B cell (primary cell): Measurements from ENCODE around the gene MFSD6. TPM values are rescaled to one million over a fixed set of nuclear protein-coding genes. Genes with fewer than 3 reads are reported as not detected.

Source experiments
- ATAC-seq: fragments of 200-7000 bp; cut with Tn5 transposase; one replicate; pipeline ENCODE4 v1.10.0; 2021; ENCODE audit warnings: low read depth, mild to moderate bottlenecking, moderate number of reproducible peaks, moderate library complexity
- CTCF ChIA-PET: fragments of 350-600 bp; sonication (Branson Sonifier 250); formaldehyde crosslinking; loops from one replicate; lab custom pipeline; 2021; ENCODE audit warnings: antibody characterized with exemption, inconsistent platforms; lab: Charles Lee
- POLR2A ChIA-PET: fragments of 350-600 bp; sonication (Branson Sonifier 250); formaldehyde crosslinking; loops from one replicate; lab custom pipeline; 2021; ENCODE audit warnings: antibody characterized with exemption; lab: Charles Lee
- DNase-seq: peaks from one replicate; pipeline ENCODE4 v3.0.0; 2013
- H2AFZ ChIP-seq: 2 replicates; pipeline ENCODE4 v1.6.1; 2012; ENCODE audit warnings: mild to moderate bottlenecking, low read depth, low read length; ENCODE audit not compliant: insufficient read depth, poor library complexity, severe bottlenecking
- H3K27ac ChIP-seq, 2 donors: 1 replicate in 1 of 2; 2 replicates in 1 of 2; pipeline ENCODE4 v1.5.1; 2012 to 2013; ENCODE audit warnings: low read length in 2 of 2, mild to moderate bottlenecking in 2 of 2, moderate library complexity in 1 of 2
- H3K27me3 ChIP-seq, 4 experiments: fragments of 200-600 bp in 1 of 4; sonication (generic) in 1 of 4; replicated peaks in 1 of 4; 1 replicate in 2 of 4; 2 replicates in 2 of 4; pipeline versions ENCODE4 v1.6.1 to v1.7.0; 2013 to 2016; ENCODE audit warnings: low read length in 3 of 4, mild to moderate bottlenecking in 2 of 4, mixed read lengths in 1 of 4, moderate library complexity in 1 of 4; ENCODE audit not compliant: insufficient read depth in 4 of 4, control insufficient read depth in 3 of 4; ENCODE audit errors: control extremely low read depth in 1 of 4
- H3K36me3 ChIP-seq, 2 experiments: replicated peaks in 1 of 2; 1 replicate in 1 of 2; 2 replicates in 1 of 2; pipeline versions ENCODE4 v1.6.1 to v1.7.1; 2013; ENCODE audit warnings: low read length in 1 of 2; ENCODE audit not compliant: insufficient read depth in 2 of 2, control insufficient read depth in 1 of 2; ENCODE audit errors: control extremely low read depth in 1 of 2, extremely low read depth in 1 of 2
- H3K4me1 ChIP-seq, 2 donors: fragments of 200-600 bp in 1 of 2; sonication (generic) in 1 of 2; 1 replicate in 1 of 2; 2 replicates in 1 of 2; pipeline versions ENCODE4 v1.5.1 to v1.6.1; 2013 to 2017; ENCODE audit warnings: low read length in 2 of 2; ENCODE audit not compliant: control insufficient read depth in 2 of 2, insufficient read depth in 2 of 2
- H3K4me2 ChIP-seq: replicated peaks from 2 replicates; pipeline ENCODE3; 2012; ENCODE audit warnings: mild to moderate bottlenecking, low read depth, low read length; ENCODE audit not compliant: poor library complexity, severe bottlenecking
- H3K4me3 ChIP-seq, 5 experiments: fragments of 200-600 bp in 1 of 5; sonication (generic) in 1 of 5; 1 replicate in 3 of 5; 2 replicates in 2 of 5; pipeline versions ENCODE4 v1.5.1 to v1.7.0; 2011 to 2016; ENCODE audit warnings: low read length in 4 of 5, mild to moderate bottlenecking in 4 of 5, low read depth in 2 of 5, control low read depth in 1 of 5, moderate library complexity in 1 of 5; ENCODE audit not compliant: insufficient read depth in 1 of 5; ENCODE audit errors: control extremely low read depth in 1 of 5, extremely low read depth in 1 of 5
- H3K79me2 ChIP-seq: fragments of 200-600 bp; sonication (generic); one replicate; pipeline ENCODE4 v1.6.0; 2016; ENCODE audit warnings: low read length; ENCODE audit not compliant: control insufficient read depth, insufficient read depth
- H3K9ac ChIP-seq: fragments of 200-600 bp; sonication (generic); 2 replicates; pipeline ENCODE4 v1.6.1; 2017; ENCODE audit warnings: mild to moderate bottlenecking, low read length, moderate library complexity
- H3K9me3 ChIP-seq, 3 donors: one replicate each; pipeline versions ENCODE4 v1.6.1 to v1.7.1; 2013; ENCODE audit warnings: low read length in 2 of 3; ENCODE audit not compliant: control insufficient read depth in 2 of 3, insufficient read depth in 1 of 3; ENCODE audit errors: control extremely low read depth in 1 of 3
- H4K20me1 ChIP-seq: 2 replicates; pipeline ENCODE4 v1.6.0; 2012; ENCODE audit warnings: mild to moderate bottlenecking, low read length; ENCODE audit not compliant: insufficient read depth, control insufficient read depth, poor library complexity, severe bottlenecking
- H3K27ac Mint-ChIP-seq: one replicate; pipeline ENCODE4 v1.8.0; 2021; ENCODE audit warnings: mixed read lengths
- H3K27me3 Mint-ChIP-seq: one replicate; pipeline ENCODE4 v1.8.0; 2021; ENCODE audit warnings: mixed read lengths
- H3K4me1 Mint-ChIP-seq: one replicate; pipeline ENCODE4 v1.8.0; 2021; ENCODE audit warnings: mixed read lengths
- H3K4me3 Mint-ChIP-seq: one replicate; pipeline ENCODE4 v1.8.0; 2021; ENCODE audit warnings: mixed read lengths
- H3K9me3 Mint-ChIP-seq: one replicate; pipeline ENCODE4 v1.8.0; 2022; ENCODE audit warnings: mixed read lengths; ENCODE audit not compliant: insufficient read depth
- EZH2 ChIP-seq: IDR thresholded peaks from 2 replicates; pipeline ENCODE4 v1.6.1; 2012; ENCODE audit warnings: borderline replicate concordance, low read depth, mild to moderate bottlenecking, moderate library complexity, low read length; ENCODE audit not compliant: insufficient read depth, poor library complexity, severe bottlenecking
- WGBS: methylation state at CpG from one replicate; pipeline ENCODE4 v1.1.5; 2013; ENCODE audit warnings: missing lambda C conversion rate; ENCODE audit not compliant: insufficient coverage; 5-methylcytosine and 5-hydroxymethylcytosine counted together
- intact Hi-C: fragments of 100-400 bp; cut with micrococcal nuclease; formaldehyde crosslinking; loops from one replicate; pipeline ENCODE4 v1.10.0; 2022
- polyA plus RNA-seq: library from polyadenylated mRNA; depleted of rRNA; stranded (reverse); fragments of >200 nt; gene quantifications from 2 replicates; pipeline ENCODE4 v1.2.3, GENCODE V29; 2012
- total RNA-seq, 2 donors: library from RNA; stranded (reverse); fragments of 120-200 nt in 1 of 2; gene quantifications; 1 replicate in 1 of 2; 2 replicates in 1 of 2; pipeline versions ENCODE4 v1.2.3 to v1.2.4, GENCODE V29; 2013 to 2022
- TF ChIP-seq, protein P1 (sequence below): fragments of 200-600 bp; IDR thresholded peaks from one replicate; pipeline ENCODE4 v1.8.0; 2022; ENCODE audit warnings: antibody characterized with exemption, mild to moderate bottlenecking

The MFSD6 gene
- total and polyA plus RNA-seq, 2 donors (not counting 1 experiment from before 2014, with no cell fraction given) = 13.5 to 33.8 TPM

DNA sequence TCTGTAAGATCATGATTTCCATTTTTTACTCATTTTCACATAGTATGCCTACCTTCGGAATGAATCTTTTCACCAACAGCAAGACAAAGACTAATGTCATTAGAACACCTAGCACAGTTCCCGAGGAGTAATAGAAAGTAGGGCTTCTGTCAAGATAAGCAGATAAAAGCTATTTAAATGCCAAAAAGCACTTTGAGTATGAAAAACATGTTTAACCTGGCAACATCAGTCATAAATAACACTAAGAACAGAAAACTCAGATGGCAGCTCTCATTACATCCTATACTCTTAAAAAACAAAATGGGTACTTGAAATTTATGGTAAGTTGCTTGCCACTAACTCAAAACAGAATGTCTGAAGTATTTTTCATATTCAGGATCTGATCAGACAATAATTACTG lies 109.3 kb downstream of the MFSD6 start:
- no peaks in the 10 kb centered on the region for H4K20me1 ChIP-seq
- ATAC-seq (no peak), DNase-seq (no peak)
- Mint-ChIP-seq H3K4me1 (peaks cover 5% of the 10 kb centered on the region), H3K27me3 (no peaks in the 10 kb centered on the region), H3K4me3 (no peak overlapping the region), H3K27ac (no peak overlapping the region), H3K9me3 (no peaks in the 10 kb centered on the region)
- no CpG with 5 or more reads among the region's 2 CpGs for WGBS
- no peak overlapping the region for H3K27ac ChIP-seq
- no peak overlapping the region for H3K4me3 ChIP-seq
- H3K4me2 ChIP-seq = no peak overlapping the region
- no peak overlapping the region for H3K9ac ChIP-seq
- intact Hi-C loops = no loop called here
- no peak for TF ChIP-seq EZH2
- TF ChIP-seq, protein P1, sequence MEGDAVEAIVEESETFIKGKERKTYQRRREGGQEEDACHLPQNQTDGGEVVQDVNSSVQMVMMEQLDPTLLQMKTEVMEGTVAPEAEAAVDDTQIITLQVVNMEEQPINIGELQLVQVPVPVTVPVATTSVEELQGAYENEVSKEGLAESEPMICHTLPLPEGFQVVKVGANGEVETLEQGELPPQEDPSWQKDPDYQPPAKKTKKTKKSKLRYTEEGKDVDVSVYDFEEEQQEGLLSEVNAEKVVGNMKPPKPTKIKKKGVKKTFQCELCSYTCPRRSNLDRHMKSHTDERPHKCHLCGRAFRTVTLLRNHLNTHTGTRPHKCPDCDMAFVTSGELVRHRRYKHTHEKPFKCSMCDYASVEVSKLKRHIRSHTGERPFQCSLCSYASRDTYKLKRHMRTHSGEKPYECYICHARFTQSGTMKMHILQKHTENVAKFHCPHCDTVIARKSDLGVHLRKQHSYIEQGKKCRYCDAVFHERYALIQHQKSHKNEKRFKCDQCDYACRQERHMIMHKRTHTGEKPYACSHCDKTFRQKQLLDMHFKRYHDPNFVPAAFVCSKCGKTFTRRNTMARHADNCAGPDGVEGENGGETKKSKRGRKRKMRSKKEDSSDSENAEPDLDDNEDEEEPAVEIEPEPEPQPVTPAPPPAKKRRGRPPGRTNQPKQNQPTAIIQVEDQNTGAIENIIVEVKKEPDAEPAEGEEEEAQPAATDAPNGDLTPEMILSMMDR = no peak
- H3K79me2 ChIP-seq = no peaks in the 10 kb centered on the region
- peaks cover 0 to 4% of the 10 kb centered on the region in 2 donors for H3K4me1 ChIP-seq
- ChIA-PET POLR2A (no interaction called here), CTCF (interaction anchor here (0.7 kb wide), 1 partner anchor 100 kb away, joined by 5 read pairs; no protein-coding TSS in a partner anchor)
- no peak overlapping the region for H2AFZ ChIP-seq
- no peaks in the 10 kb centered on the region for H3K27me3 ChIP-seq
- H3K9me3 ChIP-seq = no peaks in the 10 kb centered on the region
- peaks cover 2 to 11% of the 10 kb centered on the region in 2 experiments for H3K36me3 ChIP-seq

DNA sequence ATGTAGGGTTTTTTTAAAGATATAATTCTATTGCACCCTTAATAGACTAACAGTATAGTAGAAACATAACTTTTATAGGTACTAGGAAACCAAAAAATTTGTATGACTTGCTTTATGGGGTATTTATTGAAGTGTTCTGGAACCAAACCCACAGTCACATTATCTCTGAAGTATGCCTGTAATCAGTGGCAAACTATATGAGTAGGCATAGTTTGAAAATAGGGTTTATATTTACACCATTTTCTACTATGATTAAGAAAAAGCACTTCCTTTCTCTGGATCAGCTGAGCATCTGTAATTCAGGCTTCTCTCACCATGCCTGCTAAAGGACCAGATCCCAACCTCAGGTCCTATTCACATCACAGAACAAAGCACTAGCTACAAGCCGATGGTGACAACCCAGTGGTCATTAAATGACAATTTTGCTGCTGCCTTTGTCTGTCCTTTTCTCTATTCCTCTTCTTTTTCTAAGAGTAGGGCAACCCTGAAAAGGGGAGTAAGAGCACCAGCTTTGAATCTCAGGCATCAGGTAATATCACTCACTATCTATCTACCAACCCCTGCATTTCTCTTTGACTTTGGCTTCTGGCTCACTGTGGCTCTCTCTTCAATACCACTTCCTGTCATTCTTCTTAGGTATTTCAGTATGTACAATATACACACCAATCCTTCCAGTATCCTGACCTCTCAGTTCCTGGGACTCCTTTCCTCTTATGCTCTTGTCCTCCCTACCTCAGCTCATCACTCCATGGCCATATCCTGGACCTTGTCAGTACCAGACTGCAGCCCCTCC lies 112.0 kb downstream of the MFSD6 start:
- no peak overlapping the region for H3K4me3 Mint-ChIP-seq
- no peak for DNase-seq
- Histone ChIP-seq H3K4me1 (peaks cover 0 to 4% of the 10 kb centered on the region in 2 donors), H3K27ac (no peak overlapping the region), H3K4me3 (no peak overlapping the region), H3K4me2 (no peak overlapping the region), H3K9ac (no peak overlapping the region), H2AFZ (no peak overlapping the region), H3K27me3 (no peaks in the 10 kb centered on the region), H3K79me2 (peaks cover 12% of the 10 kb centered on the region), H4K20me1 (no peaks in the 10 kb centered on the region), H3K36me3 (peaks cover 0 to 13% of the 10 kb centered on the region in 2 experiments), H3K9me3 (no peaks in the 10 kb centered on the region)
- no peak overlapping the region for H3K27ac Mint-ChIP-seq
- POLR2A ChIA-PET = no interaction called here
- peaks cover 5% of the 10 kb centered on the region for H3K4me1 Mint-ChIP-seq
- CTCF ChIA-PET = no interaction called here
- no peaks in the 10 kb centered on the region for H3K27me3 Mint-ChIP-seq
- H3K9me3 Mint-ChIP-seq = no peaks in the 10 kb centered on the region
- no peak for TF ChIP-seq EZH2
- TF ChIP-seq, protein P1 = no peak
- intact Hi-C loops = no loop called here
- no peak for ATAC-seq
- WGBS = 100% methylated on average over 1 of the region's 1 CpG
